ENCODE measurements around the gene ATP6V0D1. TPM values are rescaled to one million over a fixed set of nuclear protein-coding genes. Genes with fewer than 3 reads are reported as not detected.

Gene ATP6V0D1
- total RNA-seq, 1 donor from 2014 or later = 64.3 TPM

DNA sequence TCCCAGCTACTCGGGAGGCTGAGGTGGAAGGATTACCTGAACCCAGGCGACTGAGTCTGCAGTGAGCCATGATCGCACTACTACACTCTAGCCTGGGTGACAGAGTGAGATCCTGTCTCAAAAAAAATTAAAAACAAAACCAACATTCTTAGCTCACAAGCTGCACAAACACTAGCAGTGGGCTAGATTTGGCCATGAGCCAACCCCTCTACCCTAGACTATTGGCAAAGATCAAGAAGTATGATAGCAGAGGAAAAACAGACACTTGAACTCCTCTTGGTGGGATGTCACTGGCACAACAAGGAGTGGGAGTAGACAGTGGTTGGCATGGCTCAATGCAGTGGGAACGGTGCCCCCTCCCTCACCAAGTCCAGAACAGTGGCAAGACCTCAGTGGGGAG lies 28.1 kb upstream of the ATP6V0D1 start:
- Histone ChIP-seq H3K27me3 (no peaks in the 10 kb centered on the region), H3K9me3 (no peaks in the 10 kb centered on the region), H3K4me1 (no peaks in the 10 kb centered on the region), H3K36me3 (no peaks in the 10 kb centered on the region), H3K27ac (no peak overlapping the region), H3K4me3 (no peak overlapping the region)
- no peak for DNase-seq (ENCODE audit: low spot score in 2 of 2)
- intact Hi-C loops (cut with DNase I) = no loop called here
- TF ChIP-seq, protein P1, sequence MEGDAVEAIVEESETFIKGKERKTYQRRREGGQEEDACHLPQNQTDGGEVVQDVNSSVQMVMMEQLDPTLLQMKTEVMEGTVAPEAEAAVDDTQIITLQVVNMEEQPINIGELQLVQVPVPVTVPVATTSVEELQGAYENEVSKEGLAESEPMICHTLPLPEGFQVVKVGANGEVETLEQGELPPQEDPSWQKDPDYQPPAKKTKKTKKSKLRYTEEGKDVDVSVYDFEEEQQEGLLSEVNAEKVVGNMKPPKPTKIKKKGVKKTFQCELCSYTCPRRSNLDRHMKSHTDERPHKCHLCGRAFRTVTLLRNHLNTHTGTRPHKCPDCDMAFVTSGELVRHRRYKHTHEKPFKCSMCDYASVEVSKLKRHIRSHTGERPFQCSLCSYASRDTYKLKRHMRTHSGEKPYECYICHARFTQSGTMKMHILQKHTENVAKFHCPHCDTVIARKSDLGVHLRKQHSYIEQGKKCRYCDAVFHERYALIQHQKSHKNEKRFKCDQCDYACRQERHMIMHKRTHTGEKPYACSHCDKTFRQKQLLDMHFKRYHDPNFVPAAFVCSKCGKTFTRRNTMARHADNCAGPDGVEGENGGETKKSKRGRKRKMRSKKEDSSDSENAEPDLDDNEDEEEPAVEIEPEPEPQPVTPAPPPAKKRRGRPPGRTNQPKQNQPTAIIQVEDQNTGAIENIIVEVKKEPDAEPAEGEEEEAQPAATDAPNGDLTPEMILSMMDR (IDR thresholded peaks at IDR 0.05) = no peak

- Histone ChIP-seq H3K27me3 (no peaks in the 10 kb centered on the region), H3K36me3 (no peaks in the 10 kb centered on the region), H3K27ac (no peak overlapping the region), H3K9me3 (no peaks in the 10 kb centered on the region), H3K4me1 (no peaks in the 10 kb centered on the region), H3K4me3 (no peak overlapping the region)
- TF ChIP-seq, protein P1 (IDR thresholded peaks at IDR 0.05) = no peak
- intact Hi-C loops (cut with DNase I) = no loop called here
- no peak for DNase-seq (ENCODE audit: low spot score in 2 of 2)
Measured at GRCh38 chr16:67506468-67506867, 25.5 kb upstream of the ATP6V0D1 start.

- H3K4me3 ChIP-seq = no peak overlapping the region
- no peaks in the 10 kb centered on the region for H3K4me1 ChIP-seq
- TF ChIP-seq, protein P1 (IDR thresholded peaks at IDR 0.05) = no peak
- peak in 1 of 2 donors; percentile 39 for DNase-seq (ENCODE audit: low spot score in 2 of 2)
- H3K36me3 ChIP-seq = no peaks in the 10 kb centered on the region
- no peaks in the 10 kb centered on the region for H3K9me3 ChIP-seq
- intact Hi-C loops (cut with DNase I) = no loop called here
- H3K27me3 ChIP-seq = no peaks in the 10 kb centered on the region
- H3K27ac ChIP-seq = no peak overlapping the region
Measured at GRCh38 chr16:67504031-67505021, 23.4 kb upstream of the ATP6V0D1 start.

- Histone ChIP-seq H3K9me3 (no peaks in the 10 kb centered on the region), H3K4me3 (no peak overlapping the region), H3K4me1 (no peaks in the 10 kb centered on the region), H3K27ac (no peak overlapping the region), H3K27me3 (no peaks in the 10 kb centered on the region), H3K36me3 (no peaks in the 10 kb centered on the region)
- no peak for DNase-seq (ENCODE audit: low spot score in 2 of 2)
- intact Hi-C loops (cut with DNase I) = no loop called here
- TF ChIP-seq, protein P1 (IDR thresholded peaks at IDR 0.05) = no peak
Measured at GRCh38 chr16:67499106-67499505, 18.1 kb upstream of the ATP6V0D1 start.

DNA sequence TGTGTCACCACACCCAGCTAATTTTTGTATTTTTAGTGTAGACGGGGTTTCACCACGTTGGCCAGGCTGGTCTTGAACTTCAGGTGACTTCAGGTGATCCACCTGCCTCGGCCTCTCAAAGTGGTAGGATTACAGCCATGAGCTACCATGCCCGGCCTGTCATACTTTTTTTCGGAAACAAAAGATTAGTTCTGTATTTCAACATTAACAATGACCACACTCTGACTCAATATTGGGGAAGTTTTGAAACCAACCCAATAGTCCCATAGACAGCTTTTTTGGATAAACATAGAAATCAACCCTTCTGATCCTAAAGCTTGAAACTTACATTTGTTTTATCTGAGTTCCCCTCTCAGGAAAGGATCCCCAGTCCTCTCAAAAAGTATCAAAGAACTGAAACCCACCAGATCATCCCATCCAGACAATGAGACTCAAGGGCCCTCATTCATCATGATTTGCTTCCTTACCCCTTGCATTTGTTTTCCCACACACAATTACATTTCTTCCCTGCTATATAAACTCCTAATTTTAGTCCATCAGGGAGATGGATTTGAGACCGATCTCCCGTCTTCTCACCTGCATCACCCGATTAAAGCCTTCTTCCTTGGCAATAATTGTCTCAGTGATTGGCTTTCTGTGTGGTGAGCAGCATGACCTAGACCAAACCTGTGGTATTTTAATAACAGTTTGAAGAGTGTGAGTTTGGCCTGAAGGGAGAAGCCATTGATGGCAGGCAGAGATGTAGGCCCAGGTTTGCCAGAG lies 9.6 kb upstream of the ATP6V0D1 start:
- intact Hi-C loops (cut with DNase I) = no loop called here
- H3K36me3 ChIP-seq = no peaks in the 10 kb centered on the region
- TF ChIP-seq, protein P1 (IDR thresholded peaks at IDR 0.05) = no peak

More for the DNA sequence above, 9.6 kb upstream of the ATP6V0D1 start:
- Histone ChIP-seq H3K4me1 (peaks cover 0 to 6% of the 10 kb centered on the region in 2 donors), H3K9me3 (no peaks in the 10 kb centered on the region), H3K27me3 (no peaks in the 10 kb centered on the region), H3K4me3 (no peak overlapping the region), H3K27ac (peak overlapping the region in 1 of 2 donors; percentile 42)
- no peak for DNase-seq (ENCODE audit: low spot score in 2 of 2)

Measured in ascending aorta (tissue), 2 donors.